Neural cell (in vitro differentiated cells): ENCODE results near the gene COL18A1.

ENCODE experiments used
- CTCF ChIP-seq: fragments of 450-650 bp; IDR thresholded peaks from 2 replicates; pipeline ENCODE4 v1.5.1; 2014; ENCODE audit warnings: antibody characterized with exemption, mild to moderate bottlenecking, moderate library complexity; ENCODE audit not compliant: poor library complexity, severe bottlenecking
- EP300 ChIP-seq: fragments of 450-650 bp; conservative IDR thresholded peaks from 2 replicates; pipeline ENCODE4 v1.6.1; 2014; ENCODE audit warnings: antibody characterized with exemption, mild to moderate bottlenecking, moderate library complexity; ENCODE audit not compliant: poor library complexity, severe bottlenecking
- MXI1 ChIP-seq: fragments of 450-650 bp; conservative IDR thresholded peaks from 2 replicates; pipeline ENCODE4 v1.6.1; 2014; ENCODE audit warnings: antibody characterized with exemption, mild to moderate bottlenecking; ENCODE audit not compliant: poor library complexity, severe bottlenecking
- POLR2AphosphoS5 ChIP-seq: IDR thresholded peaks from 2 replicates; pipeline ENCODE4 v1.6.1; 2012
- RAD21 ChIP-seq: fragments of 450-650 bp; conservative IDR thresholded peaks from 2 replicates; pipeline ENCODE4 v1.6.1; 2014; ENCODE audit warnings: antibody characterized with exemption, mild to moderate bottlenecking, moderate library complexity
- REST ChIP-seq: IDR thresholded peaks from 2 replicates; pipeline ENCODE4 v1.6.1; 2012; ENCODE audit warnings: borderline replicate concordance

- no peak for TF ChIP-seq CTCF
- TF ChIP-seq MXI1 = no peak
- no peak for TF ChIP-seq POLR2AphosphoS5
- TF ChIP-seq REST = no peak
- TF ChIP-seq EP300 = no peak
- no peak for TF ChIP-seq RAD21
These were observed 104.9 kb downstream of the COL18A1 start for GRCh38 chr21:45509566-45510465.
